Left lung (tissue), 10 donors: ENCODE results near the gene CISD3. TPM values are rescaled to one million over a fixed set of nuclear protein-coding genes. Genes with fewer than 3 reads are reported as not detected.

ENCODE experiments used
- ATAC-seq: fragments of 200-7000 bp; cut with Tn5 transposase; one replicate; pipeline ENCODE4 v1.9.1; 2020; ENCODE audit warnings: moderate library complexity
- DNase-seq, 4 donors: peaks; one replicate each; pipeline ENCODE4 v3.0.0-alpha.2; 2013 to 2020
- H3K27ac ChIP-seq, 2 donors: fragments of 200-600 bp; sonication (generic) in 1 of 2; one replicate each; pipeline versions ENCODE4 v1.5.0 to v1.8.0; 2020 to 2021
- H3K27me3 ChIP-seq, 2 donors: fragments of 200-600 bp; sonication (generic) in 1 of 2; one replicate each; pipeline versions ENCODE4 v1.5.0 to v1.8.0; 2020 to 2021
- H3K36me3 ChIP-seq, 2 donors: fragments of 200-600 bp; sonication (generic) in 1 of 2; one replicate each; pipeline versions ENCODE4 v1.5.0 to v1.8.0; 2020 to 2021
- H3K4me1 ChIP-seq, 2 donors: fragments of 200-600 bp; one replicate each; pipeline ENCODE4 v1.8.0; 2021
- H3K4me3 ChIP-seq, 2 donors: fragments of 200-600 bp; sonication (generic) in 1 of 2; one replicate each; pipeline versions ENCODE4 v1.5.0 to v1.8.0; 2020 to 2021; ENCODE audit warnings: mild to moderate bottlenecking in 1 of 2
- H3K9me3 ChIP-seq, 2 donors: fragments of 200-600 bp; sonication (generic) in 1 of 2; one replicate each; pipeline versions ENCODE4 v1.5.0 to v1.8.0; 2020 to 2021
- CTCF ChIP-seq, 2 donors: fragments of 200-600 bp; sonication (generic) in 1 of 2; IDR thresholded peaks; one replicate each; pipeline versions ENCODE4 v1.5.0 to v1.8.0; 2021; ENCODE audit warnings: antibody characterized with exemption in 2 of 2
- intact Hi-C, 2 donors: fragments of 100-400 bp; cut with DNase I; formaldehyde crosslinking; loops; one replicate each; pipeline versions ENCODE4 v1.11.2 to v1.14.2; 2022
- polyA plus RNA-seq, 6 donors: library from polyadenylated mRNA; unstranded; fragments of 120-200 nt; gene quantifications; one replicate each; pipeline ENCODE4 v1.2.1, GENCODE V29; 2013; ENCODE audit not compliant: insufficient read length in 6 of 6
- total RNA-seq, 2 donors: library from RNA; stranded (reverse); fragmentation: NEBNext Ultra II Directional; extraction: Animal tissue kit (Norgen Biotek cat#: 25700); gene quantifications; one replicate each; pipeline ENCODE4 v1.2.1, GENCODE V29; 2021
- donor health status: DM: no; HTN: yes; CAD: no.
- donor health status: DM: no; HTN: no; CAD: no.

Gene CISD3
- total and polyA plus RNA-seq, 8 donors, result 8.6 to 49.2 (median 14.5) TPM

GRCh38 chr17:38704606-38705522 is 25.3 kb upstream of the CISD3 start, which contains the start of gene MLLT6:
Gene MLLT6 (plus strand): TSS chr17:38705273. CDS start chr17:38705633, 360 bp downstream.
- H3K27me3 ChIP-seq, result no peaks in the 10 kb centered on the region
- TF ChIP-seq CTCF (IDR thresholded peaks at IDR 0.05), result no peak
- peaks cover 10 to 54% of the 10 kb centered on the region in 2 donors for H3K4me1 ChIP-seq
- intact Hi-C loops, result no loop called here
- peak within 1 kb of the TSS; percentile 96 to 98 for H3K27ac ChIP-seq
- H3K4me3 ChIP-seq, result peak within 1 kb of the TSS; percentile 71 to 88
- H3K9me3 ChIP-seq, result no peaks in the 10 kb centered on the region
- DNase-seq (peak; percentile 69 to 92 (median 79)), ATAC-seq (peak; percentile 17)
- peaks cover 0 to 25% of the 10 kb centered on the region in 2 donors for H3K36me3 ChIP-seq

DNA sequence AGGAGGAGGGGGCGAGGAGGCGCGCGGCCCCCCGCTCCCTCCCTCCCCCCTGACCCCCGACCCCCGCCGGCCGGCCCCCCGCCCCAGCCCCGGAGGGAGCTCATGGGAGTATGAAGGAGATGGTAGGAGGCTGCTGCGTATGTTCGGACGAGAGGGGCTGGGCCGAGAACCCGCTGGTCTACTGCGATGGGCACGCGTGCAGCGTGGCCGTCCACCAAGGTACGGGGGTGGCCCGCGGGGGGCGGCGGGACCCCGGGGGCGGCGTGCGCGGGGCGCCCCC is 24.7 kb upstream of the CISD3 start:
- H3K4me1 ChIP-seq, result peaks cover 10 to 54% of the 10 kb centered on the region in 2 donors
- peak overlapping the region; percentile 57 to 88 for H3K4me3 ChIP-seq
- ATAC-seq (no peak), DNase-seq (no peak)
- no peaks in the 10 kb centered on the region for H3K9me3 ChIP-seq
- peak overlapping the region; percentile 81 to 98 for H3K27ac ChIP-seq
- H3K27me3 ChIP-seq, result no peaks in the 10 kb centered on the region
- intact Hi-C loops, result no loop called here
- TF ChIP-seq CTCF (IDR thresholded peaks at IDR 0.05), result no peak
- H3K36me3 ChIP-seq, result peaks cover 0 to 30% of the 10 kb centered on the region in 2 donors

DNA sequence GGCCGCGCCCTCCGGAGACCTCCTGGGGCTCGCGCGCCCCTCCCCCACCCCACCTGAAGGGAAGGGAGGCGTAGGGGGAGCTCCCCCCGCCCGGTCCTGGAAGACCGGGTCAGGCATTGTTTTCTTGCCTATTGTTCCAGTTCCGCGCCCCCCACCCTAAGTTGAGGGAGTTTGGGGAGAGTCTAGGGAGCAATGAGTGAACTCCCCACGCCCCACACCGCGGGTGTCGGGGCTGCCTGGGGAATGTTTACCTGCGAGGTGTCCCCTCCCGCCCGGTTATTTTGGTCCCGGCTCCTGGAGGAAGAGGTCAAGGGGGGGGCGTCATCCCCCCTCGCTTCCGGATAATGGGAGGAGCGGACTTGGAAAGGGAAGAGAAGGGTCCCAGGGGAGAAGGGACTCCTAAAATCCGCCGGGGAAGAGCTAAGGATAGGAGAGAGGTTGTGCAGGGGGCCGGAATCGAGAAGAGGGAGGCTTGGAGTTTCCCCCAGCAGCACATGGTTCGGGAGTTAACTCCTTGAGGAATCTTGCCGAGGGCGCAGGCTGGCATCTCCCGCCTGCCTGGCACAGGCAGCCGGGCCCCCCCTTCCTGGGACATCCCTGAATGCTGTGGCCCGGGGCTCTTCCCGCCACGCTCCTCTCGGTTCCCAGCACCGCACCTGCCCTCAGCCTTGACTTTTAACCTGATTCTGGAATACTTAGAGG is 24.2 kb upstream of the CISD3 start:
- no peak for ATAC-seq
- peak in 1 of 4 donors; percentile 50 for DNase-seq

GRCh38 chr17:38706505-38707216 is 23.5 kb upstream of the CISD3 start:
- DNase-seq (peak in 1 of 4 donors; percentile 46), ATAC-seq (no peak)
- Histone ChIP-seq H3K4me3 (peak overlapping the region; percentile 57 to 88), H3K27ac (peak overlapping the region; percentile 81 to 98), H3K36me3 (peaks cover 0 to 36% of the 10 kb centered on the region in 2 donors), H3K9me3 (no peaks in the 10 kb centered on the region), H3K27me3 (no peaks in the 10 kb centered on the region), H3K4me1 (peaks cover 10 to 42% of the 10 kb centered on the region in 2 donors)
- TF ChIP-seq CTCF (IDR thresholded peaks at IDR 0.05), result no peak
- intact Hi-C loops, result no loop called here

More for the DNA sequence above, 24.2 kb upstream of the CISD3 start:
- Histone ChIP-seq H3K36me3 (peaks cover 0 to 30% of the 10 kb centered on the region in 2 donors), H3K27me3 (no peaks in the 10 kb centered on the region), H3K4me3 (peak overlapping the region; percentile 57 to 88), H3K9me3 (no peaks in the 10 kb centered on the region), H3K27ac (peak overlapping the region; percentile 81 to 98), H3K4me1 (peaks cover 10 to 49% of the 10 kb centered on the region in 2 donors)
- intact Hi-C loops, result no loop called here
- TF ChIP-seq CTCF (IDR thresholded peaks at IDR 0.05), result no peak
